EL (cell line): ENCODE measurements around the gene ZNF750.
"Not testable (repeated sequence)": the region's sequence is repeated elsewhere in the genome, so short reads cannot be mapped to it uniquely, and the experiment has no call there.

Source experiments
- DNase-seq: peaks from one replicate; pipeline ENCODE4 v3.0.0-alpha.2; 2016

ZNF750 gene

DNA sequence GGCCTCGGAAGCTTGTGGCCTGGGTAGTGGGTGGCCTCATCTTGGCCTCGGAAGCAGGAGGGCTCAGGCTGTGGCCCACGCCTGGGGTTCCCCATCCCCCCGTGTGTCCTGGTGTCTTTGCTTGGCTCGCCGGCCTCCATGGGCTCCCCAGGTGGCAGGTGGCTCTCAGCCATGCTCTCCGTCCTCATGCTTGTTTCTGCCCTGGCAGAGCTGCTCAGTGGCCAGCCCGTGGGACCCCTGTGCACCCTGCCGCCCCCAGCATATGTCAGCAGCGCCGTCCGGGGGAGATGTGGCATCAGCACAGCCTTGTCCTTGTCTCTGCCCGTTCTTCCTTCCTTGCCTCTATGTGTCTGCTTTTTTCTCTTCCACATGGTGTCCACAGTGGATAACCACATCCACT, 49.4 kb downstream of the ZNF750 start:
- no peak for DNase-seq

GRCh38 chr17:82789806-82790205, 50.0 kb downstream of the ZNF750 start:
- DNase-seq, result no peak

DNA sequence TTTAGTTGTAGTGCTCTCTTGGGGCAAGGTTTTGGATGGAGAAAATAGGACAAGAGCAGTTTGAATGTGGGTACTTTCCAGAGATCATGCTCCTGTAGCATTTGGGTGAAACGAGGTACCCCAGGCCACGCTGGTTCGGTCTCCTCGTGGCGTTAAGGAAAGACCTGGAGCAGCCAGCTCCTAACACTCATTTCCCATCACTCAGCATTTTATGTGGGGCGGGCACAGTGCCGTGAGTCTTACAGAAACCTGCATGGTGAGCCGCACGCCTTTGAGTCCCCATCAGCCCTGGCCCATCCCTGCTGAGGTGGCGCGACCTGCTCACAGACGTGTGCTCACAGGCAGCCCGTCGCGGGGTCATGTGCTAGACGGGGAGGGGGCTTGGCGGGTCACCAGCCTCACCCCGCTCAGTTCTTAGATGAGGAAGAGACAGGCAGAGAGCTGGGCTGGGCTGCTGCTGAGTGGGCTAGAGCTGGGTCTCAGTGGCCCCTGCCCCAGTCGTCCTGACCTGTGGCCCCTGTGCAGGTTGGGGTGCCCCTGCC, 50.7 kb downstream of the ZNF750 start:
- no peak for DNase-seq

DNA sequence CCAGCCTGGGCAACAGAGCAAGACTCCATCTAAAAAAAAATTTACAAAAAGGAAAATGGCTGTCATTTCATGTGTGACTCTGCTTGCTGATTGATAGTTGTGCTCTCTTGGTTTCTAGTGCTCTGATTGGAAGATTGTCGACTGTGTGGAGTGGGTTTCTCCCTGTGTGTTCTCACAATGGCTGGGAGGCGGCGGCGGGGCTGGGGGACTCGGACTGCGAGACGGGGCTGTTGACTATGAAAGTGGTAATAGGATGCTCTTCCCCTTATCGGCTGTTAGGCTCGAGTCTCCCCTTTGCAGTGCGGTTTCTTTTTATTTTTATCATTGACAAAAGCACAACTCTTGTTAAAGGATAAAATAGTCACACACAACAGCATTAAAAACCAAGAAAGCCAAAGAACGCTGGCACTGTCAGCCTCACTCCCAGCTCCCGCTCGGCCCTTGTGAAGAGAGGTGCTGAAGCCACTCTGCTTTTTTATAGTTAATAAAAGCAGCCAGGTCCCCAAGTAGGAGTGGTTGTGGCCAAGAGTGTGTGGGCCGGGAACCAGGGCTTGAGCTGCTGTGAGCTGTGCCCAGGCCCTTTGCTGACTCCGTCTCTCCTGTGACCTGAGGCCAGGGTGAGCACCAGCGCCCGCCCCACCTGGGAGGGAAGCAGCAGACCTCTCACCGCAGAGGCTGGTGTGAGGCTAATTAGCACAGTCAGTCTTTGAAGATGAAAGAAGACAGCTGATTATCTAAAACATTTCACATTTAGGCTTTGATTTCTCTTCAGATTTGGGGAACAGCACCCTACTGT, 51.4 kb downstream of the ZNF750 start:
- DNase-seq, result no peak

- no peak for DNase-seq
Observed at GRCh38 chr17:82787081-82787848, 52.6 kb downstream of the ZNF750 start.

- DNase-seq, result no peak
Observed at GRCh38 chr17:82786427-82786826, 53.4 kb downstream of the ZNF750 start.

- DNase-seq, result not testable (repeated sequence)
Observed at GRCh38 chr17:82785581-82785980, 54.2 kb downstream of the ZNF750 start.

DNA sequence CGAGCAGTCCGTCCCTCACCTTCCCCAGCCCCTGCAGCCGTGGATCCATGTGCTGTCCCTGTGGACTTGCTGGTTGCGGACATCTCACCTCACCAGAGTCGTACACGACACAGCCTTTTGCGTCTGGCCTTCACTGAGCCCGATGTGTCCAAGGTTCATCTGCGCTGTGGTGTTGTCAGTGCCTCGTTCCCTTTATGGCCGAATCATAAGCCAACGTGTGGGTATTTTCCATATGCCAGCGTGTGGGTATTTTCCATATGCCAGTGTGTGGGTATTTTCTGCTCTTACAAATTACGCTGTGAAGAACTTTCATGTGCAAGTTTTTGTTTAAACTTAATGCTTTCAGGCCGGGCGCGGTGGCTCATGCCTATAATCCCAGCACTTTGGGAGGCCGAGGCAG, 56.3 kb downstream of the ZNF750 start:
- DNase-seq, result no peak

DNA sequence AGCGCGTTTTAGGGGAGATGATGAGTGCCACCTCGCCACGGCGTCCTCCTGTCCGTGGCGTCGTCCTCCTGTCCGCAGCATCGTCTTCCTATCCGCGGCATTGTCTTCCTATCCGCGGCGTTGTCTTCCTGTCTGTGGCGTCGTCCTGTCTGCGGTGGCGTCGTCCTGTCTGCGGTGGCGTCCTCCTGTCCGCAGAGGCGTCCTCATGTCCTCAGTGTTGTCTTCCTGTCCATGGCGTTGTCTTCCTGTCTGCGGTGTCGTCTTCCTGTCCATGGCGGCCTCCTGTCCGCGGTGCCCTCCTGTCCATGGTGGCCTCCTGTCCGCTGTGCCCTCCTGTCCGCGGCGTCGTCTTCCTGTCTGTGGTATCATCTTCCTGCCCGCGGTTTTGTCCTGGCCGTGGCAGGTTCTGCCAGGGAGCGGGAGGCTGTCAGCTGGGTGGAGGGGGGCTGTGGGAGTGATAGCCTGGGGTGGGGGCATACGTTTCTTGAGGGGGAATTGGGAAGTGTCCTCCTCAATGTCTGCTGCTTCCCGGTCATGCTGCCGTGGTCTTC, 57.1 kb downstream of the ZNF750 start:
- no peak for DNase-seq

DNA sequence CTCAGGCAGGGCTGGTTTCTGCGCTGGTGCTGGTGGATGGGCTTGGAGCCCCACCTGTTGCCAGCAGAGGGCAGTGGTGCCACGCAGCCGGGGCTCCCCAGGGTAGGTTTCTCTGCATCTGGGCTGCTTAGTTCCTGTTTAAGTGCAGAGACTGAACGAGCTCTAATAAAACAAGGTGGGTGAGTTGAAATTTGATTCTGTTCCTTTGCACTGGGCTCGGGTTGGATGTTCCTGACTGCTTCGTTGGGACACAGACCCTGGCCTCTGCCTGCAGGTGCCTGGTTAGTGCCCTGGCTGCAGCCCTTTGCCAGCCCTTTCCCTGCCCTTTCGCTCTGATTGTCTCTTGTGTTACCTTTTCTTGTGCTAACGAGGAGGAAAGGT, 57.9 kb downstream of the ZNF750 start:
- peak; percentile 69 for DNase-seq

GRCh38 chr17:82780971-82781893, 58.6 kb downstream of the ZNF750 start:
- no peak for DNase-seq

GRCh38 chr17:82780195-82780594, 59.6 kb downstream of the ZNF750 start:
- no peak for DNase-seq

- no peak for DNase-seq
Observed at GRCh38 chr17:82779541-82779940, 60.3 kb downstream of the ZNF750 start.
